ENCODE data around the gene USP12.

GRCh38 chr13:27053210-27053884 is 118.3 kb downstream of the USP12 start:
- TF ChIP-seq JUNB (IDR thresholded peaks at IDR 0.05; ENCODE audit: unreplicated experiment) (no peak), POLR2AphosphoS5 (IDR thresholded peaks at IDR 0.05; ENCODE audit: low read depth) (no peak)

All from GM23338 (cell line).